Measurements from ENCODE around the gene RAP1GAP2.

RAP1GAP2 gene

GRCh38 chr17:2849327-2849670 is 53.1 kb downstream of the RAP1GAP2 start:
- ATAC-seq = peak; percentile 3; the same call in 1 of the 3 replicates
- TF ChIP-seq OSR1 (CRISPR knock-in tag; IDR thresholded peaks at IDR 0.05) (no peak), CSDC2 (CRISPR knock-in tag; IDR thresholded peaks at IDR 0.05) (no peak), SNAI2 (CRISPR knock-in tag; IDR thresholded peaks at IDR 0.05) (no peak), POU6F1 (CRISPR knock-in tag; IDR thresholded peaks at IDR 0.05; ENCODE audit: borderline replicate concordance, low read depth) (no peak), ZNF70 (CRISPR knock-in tag; IDR thresholded peaks at IDR 0.05) (no peak), CSRNP3 (CRISPR knock-in tag; IDR thresholded peaks at IDR 0.05) (no peak), CREB5 (CRISPR knock-in tag; IDR thresholded peaks at IDR 0.05; ENCODE audit: low read depth) (no peak), ZNF565 (CRISPR knock-in tag; conservative IDR thresholded peaks at IDR 0.05; ENCODE audit: low read depth) (no peak), RARB (CRISPR knock-in tag; IDR thresholded peaks at IDR 0.05) (no peak), ZC3H10 (CRISPR knock-in tag; IDR thresholded peaks at IDR 0.05) (no peak), ZFP3 (CRISPR knock-in tag; IDR thresholded peaks at IDR 0.05) (no peak), ESRRG (CRISPR knock-in tag; IDR thresholded peaks at IDR 0.05) (no peak), PPARA (CRISPR knock-in tag; IDR thresholded peaks at IDR 0.05; ENCODE audit: borderline replicate concordance) (no peak)
- TF ChIP-seq, protein P1, sequence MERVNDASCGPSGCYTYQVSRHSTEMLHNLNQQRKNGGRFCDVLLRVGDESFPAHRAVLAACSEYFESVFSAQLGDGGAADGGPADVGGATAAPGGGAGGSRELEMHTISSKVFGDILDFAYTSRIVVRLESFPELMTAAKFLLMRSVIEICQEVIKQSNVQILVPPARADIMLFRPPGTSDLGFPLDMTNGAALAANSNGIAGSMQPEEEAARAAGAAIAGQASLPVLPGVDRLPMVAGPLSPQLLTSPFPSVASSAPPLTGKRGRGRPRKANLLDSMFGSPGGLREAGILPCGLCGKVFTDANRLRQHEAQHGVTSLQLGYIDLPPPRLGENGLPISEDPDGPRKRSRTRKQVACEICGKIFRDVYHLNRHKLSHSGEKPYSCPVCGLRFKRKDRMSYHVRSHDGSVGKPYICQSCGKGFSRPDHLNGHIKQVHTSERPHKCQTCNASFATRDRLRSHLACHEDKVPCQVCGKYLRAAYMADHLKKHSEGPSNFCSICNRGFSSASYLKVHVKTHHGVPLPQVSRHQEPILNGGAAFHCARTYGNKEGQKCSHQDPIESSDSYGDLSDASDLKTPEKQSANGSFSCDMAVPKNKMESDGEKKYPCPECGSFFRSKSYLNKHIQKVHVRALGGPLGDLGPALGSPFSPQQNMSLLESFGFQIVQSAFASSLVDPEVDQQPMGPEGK (CRISPR knock-in tag; IDR thresholded peaks at IDR 0.05; ENCODE audit: borderline replicate concordance) = no peak

DNA sequence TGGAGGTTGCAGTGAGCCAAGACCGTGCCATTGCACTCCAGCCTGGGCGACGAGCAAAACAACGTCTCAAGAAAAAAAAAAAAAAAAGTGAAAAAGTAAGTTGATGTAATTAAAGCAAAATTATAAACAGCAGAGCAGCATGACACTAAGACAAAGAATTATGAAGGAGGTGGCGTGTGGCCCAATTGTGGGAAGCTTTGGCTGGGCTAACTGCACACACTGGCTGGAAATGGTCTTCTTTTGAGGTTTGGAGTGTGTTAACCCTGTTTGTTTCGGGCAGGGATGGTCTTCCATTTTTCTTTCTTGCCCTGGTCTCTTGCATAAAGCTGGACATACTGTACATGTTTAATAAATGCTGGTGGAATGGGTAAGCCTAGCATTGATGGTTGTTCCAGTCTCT is 54.8 kb downstream of the RAP1GAP2 start:
- no peak for ATAC-seq
- no peak for TF ChIP-seq CREB5 (CRISPR knock-in tag; IDR thresholded peaks at IDR 0.05; ENCODE audit: low read depth)
- no peak for TF ChIP-seq TCF4 (CRISPR knock-in tag; IDR thresholded peaks at IDR 0.05; ENCODE audit: borderline replicate concordance)
- no peak for TF ChIP-seq ZNF70 (CRISPR knock-in tag; IDR thresholded peaks at IDR 0.05)

GRCh38 chr17:2851615-2852014 is 55.4 kb downstream of the RAP1GAP2 start:
- no peak for ATAC-seq
- TF ChIP-seq ZNF8 (CRISPR knock-in tag; IDR thresholded peaks at IDR 0.05) (no peak), GLIS3 (CRISPR knock-in tag; IDR thresholded peaks at IDR 0.05) (no peak), ARNTL (CRISPR knock-in tag; IDR thresholded peaks at IDR 0.05; ENCODE audit: borderline replicate concordance, low read depth) (no peak), ZNF565 (CRISPR knock-in tag; conservative IDR thresholded peaks at IDR 0.05; ENCODE audit: low read depth) (no peak), RARB (CRISPR knock-in tag; IDR thresholded peaks at IDR 0.05) (no peak), ZFP30 (CRISPR knock-in tag; IDR thresholded peaks at IDR 0.05) (no peak), BACH2 (CRISPR knock-in tag; IDR thresholded peaks at IDR 0.05; ENCODE audit: borderline replicate concordance) (no peak), PPARA (CRISPR knock-in tag; IDR thresholded peaks at IDR 0.05; ENCODE audit: borderline replicate concordance) (no peak), CREB5 (CRISPR knock-in tag; IDR thresholded peaks at IDR 0.05; ENCODE audit: low read depth) (no peak), ZC3H10 (CRISPR knock-in tag; IDR thresholded peaks at IDR 0.05) (no peak)

DNA sequence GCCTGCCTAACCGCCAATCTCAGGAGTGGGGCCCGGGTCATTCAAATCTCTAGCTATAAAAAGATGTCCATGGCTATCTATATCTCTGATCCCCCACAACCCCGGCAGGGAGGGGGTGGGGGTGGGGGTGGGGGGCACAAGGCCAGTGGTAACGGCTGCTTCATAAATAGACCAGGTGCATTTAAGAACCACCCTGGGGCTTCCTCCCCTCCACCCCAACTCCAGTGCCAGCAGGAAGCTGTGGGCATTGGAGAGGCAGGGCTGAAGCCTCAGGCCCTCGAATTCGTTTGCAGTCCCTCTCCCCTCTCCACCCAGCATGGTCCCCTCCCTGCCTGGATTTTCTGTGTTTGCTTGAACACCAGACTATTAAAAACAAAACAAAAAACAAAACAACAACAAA is 56.0 kb downstream of the RAP1GAP2 start:
- TF ChIP-seq ZNF70 (CRISPR knock-in tag; IDR thresholded peaks at IDR 0.05) (no peak), CSDC2 (CRISPR knock-in tag; IDR thresholded peaks at IDR 0.05) (no peak), PPARA (CRISPR knock-in tag; IDR thresholded peaks at IDR 0.05; ENCODE audit: borderline replicate concordance) (no peak)
- no peak for ATAC-seq
